ENCODE measurements around the gene AHRR. TPM values are rescaled to one million over a fixed set of nuclear protein-coding genes. Genes with fewer than 3 reads are reported as not detected.
"Not testable (repeated sequence)": the region's sequence is repeated elsewhere in the genome, so short reads cannot be mapped to it uniquely, and the experiment has no call there.

AHRR gene
- total RNA-seq, 2 donors from 2014 or later = 1.9 to 2.1 TPM

DNA sequence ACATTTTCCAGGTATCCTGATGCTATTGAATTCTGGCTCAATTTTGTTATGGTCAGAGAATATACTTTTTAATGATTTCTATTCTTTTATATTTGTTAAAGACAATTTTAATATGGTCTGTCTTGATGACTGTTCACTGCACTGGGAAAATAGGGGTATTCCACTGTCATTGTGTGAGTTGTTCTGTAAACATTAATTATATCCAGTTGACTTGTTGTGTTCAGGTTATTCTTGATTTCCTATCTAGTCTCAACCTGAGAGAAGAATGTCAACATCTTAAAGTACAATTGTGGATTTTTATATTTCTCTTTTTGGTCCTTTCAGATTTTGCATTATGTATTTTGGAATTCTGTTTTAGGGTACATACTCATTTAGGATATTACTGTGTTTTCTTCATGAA is 61.6 kb downstream of the AHRR start:
- TF ChIP-seq CTCF (IDR thresholded peaks at IDR 0.05) = no peak
- Histone ChIP-seq H3K9me3 (no peaks in the 10 kb centered on the region), H3K4me1 (no peaks in the 10 kb centered on the region), H3K36me3 (no peaks in the 10 kb centered on the region), H3K9ac (ENCODE audit: low read depth in 2 of 2, low read length in 2 of 2) (no peak overlapping the region), H3K4me3 (no peak overlapping the region), H3K27me3 (no peaks in the 10 kb centered on the region), H3K27ac (no peak overlapping the region)
- no peak for DNase-seq
- intact Hi-C loops (cut with DNase I) = no loop called here

- Histone ChIP-seq H3K4me1 (no peaks in the 10 kb centered on the region), H3K27ac (no peak overlapping the region), H3K9me3 (no peaks in the 10 kb centered on the region), H3K36me3 (no peaks in the 10 kb centered on the region), H3K4me3 (no peak overlapping the region), H3K27me3 (no peaks in the 10 kb centered on the region), H3K9ac (ENCODE audit: low read depth in 2 of 2, low read length in 2 of 2) (no peak overlapping the region)
- DNase-seq = peak; percentile 6
- intact Hi-C loops (cut with DNase I) = no loop called here
- TF ChIP-seq CTCF (IDR thresholded peaks at IDR 0.05) = no peak
Observed at GRCh38 chr5:383621-384020, 62.1 kb downstream of the AHRR start.

DNA sequence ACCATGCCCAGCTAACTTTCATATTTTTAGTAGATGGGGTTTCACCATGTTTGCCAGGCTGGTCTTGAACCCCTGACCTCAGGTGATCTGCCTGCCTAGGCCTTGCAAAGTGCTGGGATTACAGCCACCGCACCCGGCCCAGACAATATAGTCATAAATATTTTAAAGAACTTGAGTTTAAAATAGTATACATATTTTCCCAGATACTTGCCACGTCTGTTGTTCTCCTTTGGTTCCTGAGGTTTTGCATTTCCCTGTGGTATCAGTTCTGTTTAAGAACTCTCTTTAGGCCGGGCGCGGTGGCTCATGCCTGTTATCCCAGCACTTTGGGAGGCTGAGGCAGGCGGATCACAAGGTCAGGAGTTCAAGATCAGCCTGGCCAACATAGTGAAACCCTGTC is 63.1 kb downstream of the AHRR start:
- peak; percentile 11 for DNase-seq
- H3K36me3 ChIP-seq; H3K9ac ChIP-seq (ENCODE audit: low read depth in 2 of 2, low read length in 2 of 2); H3K4me1 ChIP-seq; H3K27me3 ChIP-seq; H3K4me3 ChIP-seq; intact Hi-C loops (cut with DNase I); H3K9me3 ChIP-seq; H3K27ac ChIP-seq: not testable (repeated sequence)

DNA sequence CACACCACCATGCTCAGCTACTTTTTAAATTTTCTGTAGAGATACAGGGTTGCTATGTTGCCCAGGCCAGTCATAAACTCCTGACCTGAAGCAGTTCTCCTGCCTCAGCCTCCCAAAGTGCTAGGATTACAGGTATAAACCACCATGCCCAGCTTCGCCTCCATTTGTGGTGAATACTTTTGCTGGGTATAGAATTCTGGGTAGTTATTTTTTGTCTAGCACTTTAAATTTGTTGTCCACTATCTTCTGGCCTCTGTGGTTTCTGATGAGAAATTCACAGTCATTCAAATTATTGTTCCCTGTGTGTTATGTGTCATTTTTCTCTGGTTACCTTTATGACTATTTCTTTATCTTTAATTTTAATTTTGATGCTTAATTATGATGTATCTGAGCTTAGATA is 63.8 kb downstream of the AHRR start:
- intact Hi-C loops (cut with DNase I) = no loop called here
- no peaks in the 10 kb centered on the region for H3K4me1 ChIP-seq
- no peaks in the 10 kb centered on the region for H3K27me3 ChIP-seq
- H3K9ac ChIP-seq (ENCODE audit: low read depth in 2 of 2, low read length in 2 of 2) = no peak overlapping the region
- H3K9me3 ChIP-seq = no peaks in the 10 kb centered on the region
- DNase-seq = no peak
- no peak overlapping the region for H3K4me3 ChIP-seq
- no peak overlapping the region for H3K27ac ChIP-seq
- TF ChIP-seq CTCF (IDR thresholded peaks at IDR 0.05) = no peak
- H3K36me3 ChIP-seq = no peaks in the 10 kb centered on the region

DNA sequence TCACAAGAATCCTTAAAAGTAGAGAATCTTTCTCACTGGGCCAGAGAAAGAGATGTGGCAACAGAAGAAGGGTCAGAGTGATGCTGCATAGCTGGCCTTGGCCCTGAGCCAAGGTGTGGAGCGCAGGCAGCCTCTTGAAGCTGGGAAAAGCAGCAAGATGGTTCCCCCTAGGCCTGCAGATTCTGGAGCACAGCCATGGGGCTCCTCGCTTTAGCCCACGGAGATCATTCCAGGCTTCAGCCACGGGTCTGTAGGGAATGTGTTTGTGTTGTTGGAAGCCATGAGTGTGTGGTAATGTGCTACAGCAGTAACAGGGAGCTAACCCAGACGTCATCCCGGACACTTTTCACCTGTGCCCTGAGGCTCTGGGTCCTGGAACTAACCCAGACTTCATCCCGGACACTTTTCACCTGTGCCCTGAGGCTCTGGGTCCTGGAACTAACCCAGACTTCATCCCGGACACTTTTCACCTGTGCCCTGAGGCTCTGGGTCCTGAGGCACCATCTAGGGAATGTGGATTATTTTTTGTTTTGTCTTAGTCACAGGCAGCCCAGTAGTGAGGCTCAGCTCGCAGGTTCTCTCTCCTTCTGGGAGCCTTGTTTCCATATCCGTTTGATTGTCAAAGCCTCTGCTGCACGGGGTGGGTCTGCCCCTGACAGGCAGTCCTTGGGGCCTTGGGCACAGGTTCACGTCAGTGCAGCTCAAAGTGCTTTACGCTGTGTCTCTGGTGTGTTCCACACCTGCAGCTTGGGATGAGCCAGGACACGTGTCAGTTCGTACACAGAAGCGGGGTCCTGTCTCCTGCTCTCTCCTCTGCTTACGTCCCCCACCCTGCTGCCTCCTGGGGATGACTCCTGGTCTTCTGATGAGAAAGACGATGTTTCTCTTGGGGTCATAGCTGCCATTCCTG is 65.2 kb downstream of the AHRR start:
- no peaks in the 10 kb centered on the region for H3K27me3 ChIP-seq
- H3K9ac ChIP-seq (ENCODE audit: low read depth in 2 of 2, low read length in 2 of 2) = no peak overlapping the region
- H3K4me1 ChIP-seq = no peaks in the 10 kb centered on the region
- H3K27ac ChIP-seq = no peak overlapping the region
- no peaks in the 10 kb centered on the region for H3K36me3 ChIP-seq
- no peak overlapping the region for H3K4me3 ChIP-seq
- intact Hi-C loops (cut with DNase I) = no loop called here
- DNase-seq = peak; percentile 9
- H3K9me3 ChIP-seq = no peaks in the 10 kb centered on the region
- TF ChIP-seq CTCF (IDR thresholded peaks at IDR 0.05) = no peak

Measured in colonic mucosa (tissue), 4 donors.